Measurements from ENCODE around the gene SLC19A1. TPM values are rescaled to one million over a fixed set of nuclear protein-coding genes. Genes with fewer than 3 reads are reported as not detected.

Gene SLC19A1
- total RNA-seq, 1 donor from 2014 or later, result 36.8 TPM

DNA sequence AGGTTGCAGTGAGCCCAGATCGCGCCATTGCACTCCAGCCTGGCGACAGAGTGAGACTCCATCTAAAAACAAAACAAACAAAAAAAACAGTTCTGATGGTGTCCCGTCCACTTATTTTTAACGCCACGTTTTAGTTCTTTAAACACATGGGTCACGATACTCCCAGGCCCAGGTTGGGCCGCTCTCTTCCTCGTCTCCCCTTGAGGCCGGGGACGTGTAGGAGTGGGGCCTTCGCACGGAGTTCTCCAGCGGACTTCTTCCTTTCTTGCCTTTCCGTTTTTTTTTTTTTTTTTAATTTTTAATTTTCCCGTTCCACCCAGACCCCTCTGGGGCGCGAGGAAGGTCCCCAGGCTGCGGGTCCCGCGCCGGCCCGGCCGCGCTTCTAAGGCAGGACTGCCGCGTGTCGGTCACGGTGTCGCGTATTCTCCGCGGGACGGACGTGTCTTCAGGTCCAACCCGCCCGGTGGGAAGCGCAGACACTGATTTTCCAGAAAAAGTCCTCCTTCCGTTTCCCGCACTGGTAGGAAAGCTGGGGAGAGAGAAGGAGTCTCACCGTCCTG is 47.5 kb upstream of the SLC19A1 start:
- peaks cover 34% of the 10 kb centered on the region for H3K27me3 Mint-ChIP-seq (ENCODE audit: low read depth)
- TF ChIP-seq, protein P1, sequence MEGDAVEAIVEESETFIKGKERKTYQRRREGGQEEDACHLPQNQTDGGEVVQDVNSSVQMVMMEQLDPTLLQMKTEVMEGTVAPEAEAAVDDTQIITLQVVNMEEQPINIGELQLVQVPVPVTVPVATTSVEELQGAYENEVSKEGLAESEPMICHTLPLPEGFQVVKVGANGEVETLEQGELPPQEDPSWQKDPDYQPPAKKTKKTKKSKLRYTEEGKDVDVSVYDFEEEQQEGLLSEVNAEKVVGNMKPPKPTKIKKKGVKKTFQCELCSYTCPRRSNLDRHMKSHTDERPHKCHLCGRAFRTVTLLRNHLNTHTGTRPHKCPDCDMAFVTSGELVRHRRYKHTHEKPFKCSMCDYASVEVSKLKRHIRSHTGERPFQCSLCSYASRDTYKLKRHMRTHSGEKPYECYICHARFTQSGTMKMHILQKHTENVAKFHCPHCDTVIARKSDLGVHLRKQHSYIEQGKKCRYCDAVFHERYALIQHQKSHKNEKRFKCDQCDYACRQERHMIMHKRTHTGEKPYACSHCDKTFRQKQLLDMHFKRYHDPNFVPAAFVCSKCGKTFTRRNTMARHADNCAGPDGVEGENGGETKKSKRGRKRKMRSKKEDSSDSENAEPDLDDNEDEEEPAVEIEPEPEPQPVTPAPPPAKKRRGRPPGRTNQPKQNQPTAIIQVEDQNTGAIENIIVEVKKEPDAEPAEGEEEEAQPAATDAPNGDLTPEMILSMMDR (IDR thresholded peaks at IDR 0.05; ENCODE audit: unreplicated experiment), result no peak
- H3K27ac Mint-ChIP-seq, result no peak overlapping the region
- H3K36me3 Mint-ChIP-seq, result no peaks in the 10 kb centered on the region
- H3K4me3 Mint-ChIP-seq, result no peak overlapping the region
- DNase-seq (ENCODE audit: low spot score in 2 of 2, unreplicated experiment in 2 of 2), result no peak
- H3K9me3 Mint-ChIP-seq, result peaks cover 36% of the 10 kb centered on the region
- H3K4me1 Mint-ChIP-seq, result peaks cover 8% of the 10 kb centered on the region

DNA sequence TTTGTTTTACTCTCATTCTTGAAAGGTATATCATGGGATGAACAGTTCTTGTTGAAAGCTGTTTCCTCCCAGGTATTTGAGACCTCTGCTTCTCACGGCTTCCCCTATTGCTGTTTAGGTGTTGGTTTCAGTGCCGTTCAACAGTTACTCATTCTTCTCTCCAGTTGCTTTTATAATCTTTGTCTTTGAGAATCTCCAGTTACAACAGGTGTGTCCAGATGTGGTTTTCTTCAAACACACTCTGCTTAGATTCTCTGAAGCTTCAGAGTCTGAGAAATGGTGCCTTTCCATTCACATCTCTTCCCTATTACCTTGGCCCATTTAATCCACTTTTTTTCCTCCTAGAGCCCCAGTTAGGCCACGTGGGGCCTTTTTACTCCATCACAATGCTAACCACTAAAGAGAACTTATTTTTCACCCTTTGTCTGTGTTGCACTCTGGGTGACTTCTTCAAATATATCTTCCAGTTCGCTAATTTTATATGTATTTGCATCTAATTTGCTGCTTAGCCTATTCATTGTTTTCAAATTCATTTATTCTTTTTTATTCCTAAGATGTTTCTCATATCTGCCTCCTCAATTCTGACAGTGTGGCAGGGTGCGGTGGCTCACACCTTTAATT is 46.7 kb upstream of the SLC19A1 start:
- peaks cover 34% of the 10 kb centered on the region for H3K27me3 Mint-ChIP-seq (ENCODE audit: low read depth)
- H3K27ac Mint-ChIP-seq, result no peak overlapping the region
- no peak for DNase-seq (ENCODE audit: low spot score in 2 of 2, unreplicated experiment in 2 of 2)
- no peaks in the 10 kb centered on the region for H3K36me3 Mint-ChIP-seq
- H3K4me3 Mint-ChIP-seq, result no peak overlapping the region
- TF ChIP-seq, protein P1 (IDR thresholded peaks at IDR 0.05; ENCODE audit: unreplicated experiment), result no peak
- peaks cover 6% of the 10 kb centered on the region for H3K4me1 Mint-ChIP-seq
- peaks cover 44% of the 10 kb centered on the region for H3K9me3 Mint-ChIP-seq

DNA sequence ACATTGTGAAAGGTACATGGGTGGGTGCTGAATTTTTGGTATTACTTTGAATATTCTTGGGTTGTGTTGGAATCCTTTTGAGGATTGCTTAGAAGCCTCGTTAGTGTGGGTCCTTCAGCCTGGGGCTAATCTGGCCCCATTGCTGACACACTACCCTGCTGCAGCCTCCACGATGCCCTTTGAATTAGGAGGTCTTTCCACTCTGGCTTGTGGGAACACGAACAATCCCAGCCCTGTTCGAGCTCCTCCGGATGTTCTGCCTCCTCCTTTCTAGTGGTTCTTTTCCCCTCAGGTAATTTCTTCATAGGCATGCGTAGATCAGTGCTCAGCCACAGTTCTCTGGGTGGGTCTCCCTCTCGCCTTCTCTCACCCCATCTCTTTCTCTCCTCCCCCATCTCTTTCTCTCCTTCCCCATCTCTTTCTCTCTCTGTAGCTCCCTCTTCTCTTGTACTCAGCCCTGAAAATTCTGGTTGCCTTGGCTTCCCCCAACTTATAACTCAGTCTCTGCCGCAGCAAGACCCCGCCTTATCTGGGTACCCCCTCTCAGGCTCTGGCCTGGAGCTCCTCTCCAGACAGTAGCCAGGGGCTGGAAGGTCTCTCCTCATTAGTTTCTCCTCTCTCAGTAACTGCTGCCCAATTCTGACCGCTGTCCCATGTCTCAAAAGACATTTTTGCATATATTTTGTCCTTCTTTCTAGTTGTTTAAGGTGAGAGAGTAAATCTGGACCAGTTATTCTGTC is 46.0 kb upstream of the SLC19A1 start:
- Mint-ChIP-seq H3K27me3 (ENCODE audit: low read depth) (peaks cover 35% of the 10 kb centered on the region), H3K4me1 (no peaks in the 10 kb centered on the region), H3K36me3 (no peaks in the 10 kb centered on the region), H3K27ac (no peak overlapping the region), H3K4me3 (no peak overlapping the region), H3K9me3 (peaks cover 48% of the 10 kb centered on the region)
- TF ChIP-seq, protein P1 (IDR thresholded peaks at IDR 0.05; ENCODE audit: unreplicated experiment), result no peak
- DNase-seq (ENCODE audit: low spot score in 2 of 2, unreplicated experiment in 2 of 2), result no peak

DNA sequence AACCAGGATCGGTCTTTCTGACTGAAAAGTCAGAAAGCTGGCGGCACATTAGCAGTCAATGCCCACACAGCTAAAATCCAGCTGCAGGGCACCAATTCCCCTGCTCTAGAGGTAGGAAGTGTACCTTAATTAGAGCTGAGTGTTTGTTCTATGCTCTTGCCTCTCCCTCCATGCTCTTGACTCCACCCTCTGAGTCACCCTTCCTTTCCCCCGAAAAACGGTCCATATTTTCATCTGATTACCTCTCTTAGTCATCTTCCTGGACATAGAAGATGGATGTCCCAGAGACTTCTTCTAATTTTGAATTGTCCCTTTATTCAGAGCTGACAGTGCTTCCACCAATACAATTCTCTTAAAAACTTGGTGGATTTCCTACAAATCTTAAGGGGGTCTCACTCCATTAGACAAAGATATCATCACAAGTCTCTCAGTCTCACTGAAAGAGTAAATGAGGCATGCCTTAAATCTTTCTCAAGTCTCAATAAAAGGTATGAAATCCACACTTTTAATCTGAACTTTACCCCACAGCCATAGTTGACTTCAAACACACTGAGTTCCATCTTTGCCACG is 44.1 kb upstream of the SLC19A1 start:
- Mint-ChIP-seq H3K27ac (no peak overlapping the region), H3K4me1 (no peaks in the 10 kb centered on the region), H3K27me3 (ENCODE audit: low read depth) (peaks cover 40% of the 10 kb centered on the region), H3K9me3 (peaks cover 54% of the 10 kb centered on the region), H3K36me3 (no peaks in the 10 kb centered on the region), H3K4me3 (no peak overlapping the region)
- TF ChIP-seq, protein P1 (IDR thresholded peaks at IDR 0.05; ENCODE audit: unreplicated experiment), result no peak
- no peak for DNase-seq (ENCODE audit: low spot score in 2 of 2, unreplicated experiment in 2 of 2)

DNA sequence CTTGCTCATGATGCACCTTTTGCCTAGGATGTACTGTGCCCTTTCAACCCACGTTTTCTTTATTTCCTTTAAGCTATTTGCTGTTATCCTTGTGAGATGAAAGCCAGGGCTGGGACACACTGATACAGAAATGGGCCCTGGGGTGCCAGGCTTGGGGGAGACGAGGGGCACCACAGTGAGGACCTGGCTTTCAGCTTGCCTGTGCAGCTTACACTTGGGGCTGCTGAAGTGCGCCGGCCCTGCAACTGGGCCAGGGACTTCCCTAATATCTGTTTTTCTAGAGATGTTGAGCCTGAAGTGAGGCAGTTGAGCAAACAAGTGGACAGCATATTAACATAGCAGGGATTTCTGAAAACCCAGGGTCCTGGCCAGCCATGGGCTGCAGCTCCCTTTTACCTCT is 42.5 kb upstream of the SLC19A1 start:
- no peak overlapping the region for H3K4me3 Mint-ChIP-seq
- H3K9me3 Mint-ChIP-seq, result peaks cover 54% of the 10 kb centered on the region
- peaks cover 39% of the 10 kb centered on the region for H3K27me3 Mint-ChIP-seq (ENCODE audit: low read depth)
- TF ChIP-seq, protein P1 (IDR thresholded peaks at IDR 0.05; ENCODE audit: unreplicated experiment), result no peak
- H3K27ac Mint-ChIP-seq, result no peak overlapping the region
- H3K4me1 Mint-ChIP-seq, result no peaks in the 10 kb centered on the region
- DNase-seq (ENCODE audit: low spot score in 2 of 2, unreplicated experiment in 2 of 2), result no peak
- H3K36me3 Mint-ChIP-seq, result no peaks in the 10 kb centered on the region
